Tibial artery (tissue), 4 donors: ENCODE results near the gene TBCD.

Experiments
- DNase-seq, 2 donors: peaks; one replicate each; pipeline ENCODE4 v3.0.0-alpha.2; 2019
- H3K27ac ChIP-seq, 2 donors: fragments of 200-600 bp; sonication (generic) in 1 of 2; 1 replicate in 1 of 2; 2 replicates in 1 of 2; pipeline ENCODE4 v1.5.1; 2018 to 2019; ENCODE audit warnings: mild to moderate bottlenecking in 1 of 2
- H3K27me3 ChIP-seq, 2 donors: fragments of 200-600 bp; sonication (generic) in 1 of 2; one replicate each; pipeline versions ENCODE4 v1.5.1 to v1.6.0; 2016 to 2019
- H3K36me3 ChIP-seq, 3 donors: fragments of 200-600 bp; sonication (generic) in 2 of 3; one replicate each; pipeline ENCODE4 v1.5.1; 2016 to 2019; ENCODE audit warnings: mild to moderate bottlenecking in 2 of 3
- H3K4me1 ChIP-seq, 4 donors: fragments of 200-600 bp; sonication (generic) in 2 of 4; 1 replicate in 3 of 4; 2 replicates in 1 of 4; pipeline ENCODE4 v1.5.1; 2016 to 2019
- H3K4me3 ChIP-seq, 2 donors: fragments of 200-600 bp; sonication (generic) in 1 of 2; 1 replicate in 1 of 2; 2 replicates in 1 of 2; pipeline ENCODE4 v1.5.1; 2018 to 2019; ENCODE audit warnings: mild to moderate bottlenecking in 2 of 2
- H3K9me3 ChIP-seq, 3 donors: fragments of 200-600 bp; sonication (generic) in 1 of 3; one replicate each; pipeline ENCODE4 v1.5.1; 2016 to 2019
- intact Hi-C: fragments of 100-400 bp; cut with DNase I; formaldehyde crosslinking; loops from one replicate; pipeline ENCODE4 v1.15.0; 2023; ENCODE audit warnings: low total_unique reads
- TF ChIP-seq, protein P1 (sequence below), 2 experiments: fragments of 200-600 bp in 1 of 2; fragments of 450-650 bp in 1 of 2; IDR thresholded peaks; one replicate each; pipeline ENCODE4 v1.5.1; 2017 to 2019; ENCODE audit warnings: antibody characterized with exemption in 2 of 2, mild to moderate bottlenecking in 1 of 2, moderate library complexity in 1 of 2

TBCD gene

DNA sequence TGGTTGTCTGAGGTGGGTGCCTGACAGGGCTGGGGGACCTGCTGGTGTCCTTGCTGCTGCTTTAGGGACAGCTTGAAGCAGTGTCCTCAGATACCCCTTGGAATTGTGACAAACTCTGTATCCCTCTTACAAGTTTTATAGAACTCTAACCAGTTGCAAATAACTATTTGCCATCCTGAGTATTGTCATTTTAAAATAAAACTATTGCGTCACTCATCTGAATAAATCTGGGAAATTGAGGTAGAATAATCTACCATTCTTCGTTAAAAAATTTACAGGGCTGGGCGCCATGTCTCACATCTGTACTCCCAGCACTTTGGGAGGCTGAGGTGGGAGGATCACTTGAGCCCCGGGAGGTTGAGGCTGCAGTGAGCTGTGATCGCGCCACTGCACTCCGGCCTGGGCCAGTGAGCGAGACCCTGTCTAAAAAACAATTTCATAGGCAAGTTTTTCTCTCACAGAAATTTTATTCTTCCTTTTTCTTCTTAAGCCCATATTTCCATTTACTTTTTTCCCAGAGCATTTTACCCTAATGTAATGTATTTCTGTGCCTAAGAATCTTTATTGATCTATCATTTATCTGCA is 73.8 kb downstream of the TBCD start:
- Histone ChIP-seq H3K27ac (no peak overlapping the region), H3K4me1 (no peaks in the 10 kb centered on the region)
- intact Hi-C loops, result no loop called here

DNA sequence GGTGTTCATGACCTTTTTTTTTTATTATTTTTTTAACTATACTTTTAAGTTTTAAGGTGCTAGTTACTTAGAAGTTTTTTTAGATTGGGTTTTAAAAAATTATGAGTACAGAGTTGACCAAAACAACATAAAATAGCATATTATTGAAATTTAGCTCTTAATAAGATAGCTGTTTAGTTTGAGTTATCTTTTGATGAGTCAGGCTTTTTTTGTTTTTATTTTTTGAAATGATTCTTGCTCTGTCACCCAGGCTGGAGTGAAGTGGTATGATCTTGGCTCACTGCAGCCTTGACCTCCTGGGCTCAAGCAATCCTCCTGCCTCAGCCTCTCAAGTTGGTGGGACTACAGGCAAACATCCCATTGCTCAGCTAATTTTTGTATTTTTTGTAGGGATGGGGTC is 74.3 kb downstream of the TBCD start:
- Histone ChIP-seq H3K9me3 (no peaks in the 10 kb centered on the region), H3K36me3 (peaks cover 5 to 48% (median 6%) of the 10 kb centered on the region in 3 donors), H3K4me3 (no peak overlapping the region), H3K27me3 (no peaks in the 10 kb centered on the region), H3K27ac (no peak overlapping the region), H3K4me1 (no peaks in the 10 kb centered on the region)
- TF ChIP-seq, protein P1, sequence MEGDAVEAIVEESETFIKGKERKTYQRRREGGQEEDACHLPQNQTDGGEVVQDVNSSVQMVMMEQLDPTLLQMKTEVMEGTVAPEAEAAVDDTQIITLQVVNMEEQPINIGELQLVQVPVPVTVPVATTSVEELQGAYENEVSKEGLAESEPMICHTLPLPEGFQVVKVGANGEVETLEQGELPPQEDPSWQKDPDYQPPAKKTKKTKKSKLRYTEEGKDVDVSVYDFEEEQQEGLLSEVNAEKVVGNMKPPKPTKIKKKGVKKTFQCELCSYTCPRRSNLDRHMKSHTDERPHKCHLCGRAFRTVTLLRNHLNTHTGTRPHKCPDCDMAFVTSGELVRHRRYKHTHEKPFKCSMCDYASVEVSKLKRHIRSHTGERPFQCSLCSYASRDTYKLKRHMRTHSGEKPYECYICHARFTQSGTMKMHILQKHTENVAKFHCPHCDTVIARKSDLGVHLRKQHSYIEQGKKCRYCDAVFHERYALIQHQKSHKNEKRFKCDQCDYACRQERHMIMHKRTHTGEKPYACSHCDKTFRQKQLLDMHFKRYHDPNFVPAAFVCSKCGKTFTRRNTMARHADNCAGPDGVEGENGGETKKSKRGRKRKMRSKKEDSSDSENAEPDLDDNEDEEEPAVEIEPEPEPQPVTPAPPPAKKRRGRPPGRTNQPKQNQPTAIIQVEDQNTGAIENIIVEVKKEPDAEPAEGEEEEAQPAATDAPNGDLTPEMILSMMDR (IDR thresholded peaks at IDR 0.05), result no peak
- DNase-seq, result no peak
- intact Hi-C loops, result no loop called here

More for the DNA sequence above, 73.8 kb downstream of the TBCD start:
- no peaks in the 10 kb centered on the region for H3K27me3 ChIP-seq
- H3K36me3 ChIP-seq, result peaks cover 5 to 42% (median 6%) of the 10 kb centered on the region in 3 donors
- H3K9me3 ChIP-seq, result peaks cover 0 to 3% (median 0%) of the 10 kb centered on the region in 3 donors
- no peak for DNase-seq
- no peak overlapping the region for H3K4me3 ChIP-seq
- TF ChIP-seq, protein P1 (IDR thresholded peaks at IDR 0.05), result no peak

DNA sequence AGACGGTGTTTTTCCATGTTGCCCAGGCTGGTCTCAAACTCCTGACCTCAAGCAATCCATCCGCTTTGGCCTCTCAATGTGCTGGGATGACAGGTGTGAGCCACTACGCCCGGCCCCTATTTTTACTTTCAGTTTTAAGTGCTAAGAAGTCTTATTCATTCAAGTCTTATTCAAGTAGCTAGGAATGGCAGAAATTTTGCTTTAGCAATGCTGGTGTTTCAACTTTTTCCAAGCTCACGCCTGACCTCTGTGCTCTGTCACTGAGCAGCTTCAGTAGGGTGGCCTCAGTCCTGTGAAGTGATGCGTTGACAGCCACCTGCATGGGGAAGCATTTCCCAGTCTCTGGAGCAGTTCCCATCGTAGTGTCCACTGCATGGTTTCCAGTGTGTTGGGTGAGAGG is 75.1 kb downstream of the TBCD start:
- Histone ChIP-seq H3K4me3 (no peak overlapping the region), H3K36me3 (peaks cover 5 to 49% (median 6%) of the 10 kb centered on the region in 3 donors), H3K27ac (no peak overlapping the region), H3K4me1 (no peaks in the 10 kb centered on the region), H3K9me3 (no peaks in the 10 kb centered on the region), H3K27me3 (no peaks in the 10 kb centered on the region)
- DNase-seq, result no peak
- intact Hi-C loops, result no loop called here
- TF ChIP-seq, protein P1 (IDR thresholded peaks at IDR 0.05), result no peak

DNA sequence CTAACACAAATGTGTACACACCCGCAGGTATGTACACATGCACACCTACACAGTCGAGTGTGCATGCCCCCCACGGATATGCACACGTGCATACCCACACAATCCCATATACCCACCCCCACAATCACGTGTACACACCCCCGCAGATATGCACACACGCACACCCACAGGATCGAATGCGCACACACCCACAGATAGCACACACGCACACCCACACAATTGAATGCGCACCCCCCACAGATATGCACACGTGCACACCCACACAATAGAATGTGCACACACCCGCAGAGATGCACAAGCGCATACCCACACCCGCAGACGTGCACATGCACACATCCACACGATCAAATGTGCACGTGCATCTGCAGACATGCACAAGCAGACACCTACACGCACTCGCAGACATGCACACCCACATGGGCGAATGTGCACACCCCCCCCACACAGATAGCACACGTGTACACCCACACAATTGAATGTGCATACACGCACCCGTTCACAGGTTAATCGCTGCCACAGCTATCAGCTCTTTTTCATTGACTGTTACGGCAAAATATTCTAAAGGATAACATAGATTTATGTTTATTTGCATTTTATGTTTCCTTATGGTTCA is 77.1 kb downstream of the TBCD start:
- no peak overlapping the region for H3K27ac ChIP-seq
- no peak for DNase-seq
- no peaks in the 10 kb centered on the region for H3K9me3 ChIP-seq
- peaks cover 5 to 58% (median 15%) of the 10 kb centered on the region in 3 donors for H3K36me3 ChIP-seq
- intact Hi-C loops, result no loop called here
- H3K27me3 ChIP-seq, result no peaks in the 10 kb centered on the region
- no peaks in the 10 kb centered on the region for H3K4me1 ChIP-seq
- TF ChIP-seq, protein P1 (IDR thresholded peaks at IDR 0.05), result no peak
- no peak overlapping the region for H3K4me3 ChIP-seq

DNA sequence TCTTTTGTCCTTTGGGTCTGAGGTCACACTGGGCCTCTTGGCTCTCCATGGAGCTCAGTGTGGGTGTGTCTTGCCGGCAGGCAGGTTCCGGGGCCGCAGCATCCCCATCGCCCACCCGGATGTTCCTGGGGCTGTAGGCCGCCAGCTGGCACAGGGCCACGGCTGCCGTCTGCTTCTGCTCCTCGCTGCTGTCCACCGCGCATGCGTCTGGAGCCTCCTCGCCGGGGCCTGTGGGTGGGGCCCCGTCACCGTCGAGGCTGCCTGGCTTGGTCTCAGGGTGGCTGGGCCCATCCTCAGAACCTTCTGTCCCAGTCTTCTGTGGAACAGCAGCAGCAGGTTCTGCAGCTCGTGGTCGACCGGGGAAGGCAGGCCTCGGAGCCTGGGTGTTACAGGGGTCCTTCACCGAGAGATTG is 78.4 kb downstream of the TBCD start:
- Histone ChIP-seq H3K4me1 (no peaks in the 10 kb centered on the region), H3K9me3 (no peaks in the 10 kb centered on the region), H3K36me3 (peaks cover 5 to 58% (median 15%) of the 10 kb centered on the region in 3 donors), H3K4me3 (no peak overlapping the region), H3K27ac (no peak overlapping the region), H3K27me3 (no peaks in the 10 kb centered on the region)
- intact Hi-C loops, result no loop called here
- no peak for DNase-seq
- TF ChIP-seq, protein P1 (IDR thresholded peaks at IDR 0.05), result no peak
